ENCODE data around the gene PPP2R2B.
A peak's percentile ranks its signal among the peaks of the same experiment; 100 is the strongest.

PPP2R2B gene

DNA sequence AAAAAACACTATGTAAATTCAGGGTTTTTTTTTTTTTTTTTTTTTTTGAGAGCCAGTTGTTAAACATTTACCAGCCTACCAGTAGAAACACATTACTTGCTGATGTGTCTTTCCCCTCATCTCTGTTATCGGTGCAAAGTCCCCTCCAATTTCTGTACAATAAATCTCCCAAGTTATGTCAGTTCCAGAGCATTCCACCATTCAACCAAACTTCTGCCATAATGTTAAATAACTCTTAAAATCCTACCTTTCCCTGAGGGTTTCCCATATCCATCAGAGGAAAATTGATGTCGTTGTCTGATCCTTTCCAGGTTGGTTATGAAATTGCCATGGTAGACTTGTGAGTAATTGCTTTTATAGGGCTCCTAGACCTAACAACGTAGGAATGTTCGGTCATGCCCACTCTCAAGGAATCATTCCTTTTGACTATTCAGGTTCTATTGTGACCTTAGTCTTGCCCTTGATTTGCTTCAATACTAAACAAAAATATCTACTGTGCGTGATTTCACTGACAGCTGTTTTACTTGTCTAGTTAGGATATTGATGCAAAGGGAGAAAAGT lies 5.6 kb upstream of the PPP2R2B start:
- no peak for DNase-seq

DNA sequence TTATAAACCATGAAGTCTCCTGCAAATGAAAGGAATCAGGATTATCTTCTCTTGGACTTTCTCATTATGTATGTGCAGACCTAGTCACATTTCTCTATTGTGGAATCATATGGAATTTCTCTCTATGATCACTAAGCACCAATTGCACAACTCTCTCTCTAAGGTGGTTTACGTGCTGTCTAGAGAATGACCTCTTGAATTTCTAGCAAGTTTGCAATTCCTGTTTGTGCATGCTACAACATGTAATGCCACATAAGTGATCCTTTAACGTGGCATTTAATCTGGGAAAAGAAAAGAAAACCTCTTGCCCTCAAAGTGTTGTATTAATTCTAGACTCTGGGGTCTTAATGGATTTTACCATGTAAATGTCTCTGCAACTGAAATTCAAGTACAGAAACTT lies 5.0 kb upstream of the PPP2R2B start:
- DNase-seq: no peak

DNA sequence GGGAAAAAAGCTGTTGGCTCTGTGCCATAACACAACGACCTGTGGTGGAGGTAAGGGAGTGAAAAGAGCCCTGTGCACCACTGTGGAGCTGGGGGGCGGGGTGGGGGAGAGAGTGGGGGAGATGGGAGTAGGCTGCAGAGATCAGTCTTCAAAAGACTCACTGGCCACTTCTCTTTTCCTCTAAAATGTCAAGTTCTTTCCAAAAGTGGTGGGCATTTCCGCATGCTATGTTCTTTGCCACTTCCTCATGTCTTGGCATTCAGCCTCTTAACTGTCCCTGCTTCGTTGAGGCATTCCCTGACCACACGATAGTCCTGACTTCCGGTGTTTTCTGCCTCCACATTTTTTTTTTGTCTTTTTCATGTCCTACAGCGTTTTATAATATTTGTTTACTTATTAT lies 2.4 kb upstream of the PPP2R2B start:
- peak; percentile 5 for DNase-seq

DNA sequence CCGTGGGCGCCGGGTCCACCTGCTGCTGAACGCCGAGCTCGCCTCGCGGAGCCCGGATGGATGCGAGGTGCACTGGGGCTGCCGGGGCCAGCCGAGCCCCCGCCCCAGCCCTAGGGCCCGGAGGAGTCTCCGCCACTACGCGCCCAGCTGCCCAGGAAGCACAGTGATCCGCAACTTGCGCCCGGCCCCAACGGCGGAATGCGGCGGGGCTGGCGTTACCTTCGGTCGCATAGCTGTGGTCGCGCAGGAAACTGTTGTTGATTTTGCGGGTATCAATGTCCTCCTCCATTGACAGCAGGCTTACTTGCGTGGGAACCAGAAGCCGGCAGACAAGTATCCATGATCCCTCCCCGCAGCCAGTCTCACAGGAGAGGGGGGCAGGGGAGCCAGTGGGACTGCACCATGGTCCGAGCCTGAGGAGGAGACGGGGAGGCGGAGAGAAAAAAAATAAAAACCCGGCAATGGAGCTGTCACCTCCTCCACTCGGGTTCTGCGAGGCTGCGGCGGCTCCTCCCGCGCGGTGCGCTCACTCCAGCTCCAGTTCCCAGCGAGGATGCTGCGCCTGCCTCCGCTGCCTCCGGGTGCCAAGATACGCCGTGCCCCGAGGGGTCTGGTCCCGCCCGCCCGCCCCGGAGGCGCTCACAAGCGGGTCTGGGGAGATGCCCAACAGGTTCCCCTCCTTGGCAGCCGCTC lies 628 bp downstream of the PPP2R2B start:
- no peak for DNase-seq

DNA sequence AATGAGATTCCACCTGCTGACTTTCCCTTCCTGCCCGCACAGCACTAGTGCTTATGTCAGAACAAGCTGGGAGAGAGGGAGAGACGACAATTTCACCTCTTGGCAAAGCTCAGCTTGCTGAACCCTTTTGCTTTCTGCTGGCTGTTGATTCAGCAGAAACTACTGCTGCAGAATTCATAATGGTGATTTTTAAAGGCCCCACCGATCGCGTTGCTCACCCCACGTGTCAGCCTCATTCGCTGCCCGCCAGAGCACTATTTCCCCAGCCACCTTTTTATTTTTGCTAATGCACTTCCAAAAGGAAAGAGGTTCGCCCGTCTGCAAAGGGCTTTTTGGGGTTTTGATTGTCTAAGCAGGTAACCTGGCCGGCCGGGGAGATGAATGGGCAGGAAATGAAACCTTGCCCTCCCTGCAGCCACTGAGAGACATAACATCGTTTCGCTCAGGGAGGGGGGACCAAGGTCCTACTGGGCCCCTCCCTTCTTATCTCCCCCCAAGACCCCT lies 1.3 kb downstream of the PPP2R2B start:
- DNase-seq: no peak

DNA sequence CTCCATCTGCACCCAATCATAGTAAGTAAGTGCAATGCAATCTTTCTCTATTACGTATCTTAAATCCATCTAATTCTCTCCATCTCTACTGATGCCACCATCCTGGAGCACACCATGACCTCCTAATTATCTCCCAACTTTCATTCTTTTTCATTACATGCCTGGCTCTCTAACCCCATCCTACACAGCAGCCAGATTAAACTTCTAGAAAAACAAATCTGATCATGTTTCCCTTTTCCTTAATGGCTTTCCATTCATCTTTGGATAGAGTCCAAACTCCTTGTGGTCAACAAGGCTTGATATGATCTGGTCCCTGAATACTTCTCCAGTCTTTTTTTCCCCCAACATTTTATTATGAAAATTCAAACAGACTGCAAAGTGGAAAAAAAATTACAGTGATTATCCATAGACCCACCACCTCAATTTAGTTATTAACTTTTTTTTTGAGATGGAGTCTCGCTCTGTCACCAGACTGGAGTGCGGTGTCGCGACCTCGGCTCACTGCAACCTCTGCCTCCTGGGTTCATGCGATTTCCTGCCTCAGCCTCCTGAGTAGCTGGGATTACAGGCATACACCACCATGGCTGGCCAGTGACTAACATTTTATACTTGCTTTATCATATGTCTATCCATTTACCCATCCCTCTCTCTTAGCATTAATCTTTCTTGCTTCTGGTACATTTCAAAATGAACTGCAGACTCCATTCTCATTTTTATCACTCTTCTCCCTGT lies 5.2 kb downstream of the PPP2R2B start:
- DNase-seq: no peak

DNA sequence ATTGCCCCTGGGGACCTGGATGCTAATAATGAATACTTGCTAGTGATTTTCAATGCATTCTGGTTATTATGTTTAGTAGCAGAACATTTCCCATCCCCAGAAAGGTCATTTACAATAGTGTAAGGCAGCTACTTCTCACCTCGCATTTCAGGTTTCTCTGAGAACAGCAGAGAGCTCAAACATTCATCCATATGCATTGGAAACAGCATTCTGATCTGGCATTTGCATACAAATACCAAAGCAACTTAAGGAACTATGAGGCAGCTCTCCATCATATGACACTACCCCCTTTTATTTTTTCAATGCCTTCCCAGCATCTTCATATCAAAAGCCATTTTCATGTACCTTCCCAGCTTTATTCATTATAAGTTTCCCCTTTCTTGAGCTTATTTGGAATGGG lies 6.4 kb downstream of the PPP2R2B start:
- no peak for DNase-seq

DNA sequence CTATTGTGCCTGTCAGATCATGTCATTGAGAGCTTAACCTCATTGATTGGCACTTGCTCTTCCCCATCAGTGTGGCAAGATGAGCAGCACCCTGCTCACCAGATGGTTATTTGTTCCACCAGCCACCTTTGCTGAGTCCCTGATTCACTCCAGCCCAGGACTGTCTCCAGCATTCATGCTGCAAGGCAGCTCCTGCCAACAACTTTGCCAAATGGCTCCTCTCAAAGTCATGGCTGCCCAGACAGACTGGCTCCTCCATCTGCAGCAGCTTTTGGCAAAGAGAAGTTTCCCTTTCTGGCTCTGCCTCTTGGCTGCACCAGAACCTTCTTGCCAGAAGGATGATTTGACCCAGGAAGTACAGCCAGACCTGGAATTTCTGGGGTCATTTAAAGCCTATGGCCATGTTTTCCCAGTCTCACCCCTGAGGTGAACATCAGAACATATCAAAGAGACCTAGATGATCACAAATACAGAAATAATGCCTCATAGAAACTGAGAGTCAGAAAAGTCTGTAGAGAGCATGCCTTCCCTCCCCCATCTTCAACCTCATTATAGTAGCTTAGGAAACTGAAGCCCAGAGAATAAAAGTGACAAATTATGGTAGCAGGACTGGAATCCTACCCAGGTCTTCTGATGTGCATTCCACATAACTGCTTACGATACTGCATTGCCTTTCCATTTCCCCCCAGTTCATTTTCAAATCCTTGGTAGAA lies 10.4 kb downstream of the PPP2R2B start:
- no peak for DNase-seq

DNA sequence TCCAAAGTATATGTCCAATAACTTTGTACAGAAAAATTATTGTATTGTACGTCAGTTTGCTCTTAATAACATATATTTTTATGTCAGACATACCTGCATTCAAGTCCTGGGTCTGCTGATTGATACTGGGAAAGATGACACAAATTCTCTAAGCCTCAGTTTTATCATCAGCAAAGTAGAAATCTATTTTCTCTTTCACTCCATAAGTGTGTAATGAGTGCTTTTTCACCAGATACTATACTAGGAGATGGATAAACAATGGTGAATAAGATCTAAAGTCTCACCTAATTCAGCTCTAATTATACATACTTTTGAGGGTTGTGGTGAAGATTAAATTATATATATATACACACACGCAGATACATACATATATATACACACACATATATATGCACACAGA lies 12.3 kb downstream of the PPP2R2B start:
- DNase-seq: no peak

DNA sequence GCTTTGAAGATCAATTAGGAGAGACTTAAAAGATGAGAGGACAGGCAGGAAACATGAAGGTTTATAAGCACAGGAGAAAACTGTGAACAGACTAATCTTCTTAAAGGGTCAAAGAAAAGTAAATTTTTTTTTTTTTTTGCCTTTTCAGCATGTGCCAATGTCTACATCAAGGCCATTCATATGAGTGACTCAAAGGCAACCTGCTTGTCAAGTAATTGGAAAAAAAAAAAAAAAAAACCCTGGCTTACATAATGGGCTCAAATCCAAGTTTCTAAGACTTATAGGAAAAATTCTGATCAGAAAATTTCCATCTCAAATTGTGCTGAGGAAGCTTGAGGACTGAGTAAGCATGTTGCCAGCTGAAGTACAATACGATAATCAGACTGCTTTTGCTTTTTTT lies 15.9 kb downstream of the PPP2R2B start:
- no peak for DNase-seq

DNA sequence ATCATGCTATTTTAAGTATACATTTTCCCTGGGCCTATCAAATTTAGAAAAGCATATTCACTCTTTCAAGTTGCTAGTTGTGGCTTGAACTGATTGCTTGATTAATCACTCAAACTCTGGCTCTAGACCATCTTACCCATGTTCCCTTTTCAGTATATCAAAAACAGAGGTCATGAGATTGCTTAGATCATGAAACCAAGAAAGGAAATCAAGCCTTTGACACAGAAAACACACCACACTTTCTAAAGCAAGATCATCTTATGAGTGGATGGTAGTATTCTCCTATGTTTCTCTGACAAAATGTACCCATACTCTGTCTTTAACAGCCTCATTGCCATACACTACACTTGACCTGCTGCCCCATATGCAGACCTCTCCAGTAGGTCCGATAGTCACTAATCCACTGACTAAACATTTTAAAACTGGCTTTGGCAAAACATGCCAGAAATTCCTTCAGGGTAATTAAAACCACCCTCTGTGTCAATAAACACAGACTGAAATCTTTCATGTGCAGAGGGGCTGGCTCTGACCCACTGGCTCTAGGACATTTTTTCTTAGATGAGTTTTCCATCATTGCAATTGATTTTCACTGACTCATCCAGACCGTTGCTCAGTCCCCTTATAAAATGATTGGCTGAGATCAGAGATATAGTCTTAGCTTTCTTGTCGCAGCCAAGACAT lies 18.2 kb downstream of the PPP2R2B start:
- no peak for DNase-seq

DNA sequence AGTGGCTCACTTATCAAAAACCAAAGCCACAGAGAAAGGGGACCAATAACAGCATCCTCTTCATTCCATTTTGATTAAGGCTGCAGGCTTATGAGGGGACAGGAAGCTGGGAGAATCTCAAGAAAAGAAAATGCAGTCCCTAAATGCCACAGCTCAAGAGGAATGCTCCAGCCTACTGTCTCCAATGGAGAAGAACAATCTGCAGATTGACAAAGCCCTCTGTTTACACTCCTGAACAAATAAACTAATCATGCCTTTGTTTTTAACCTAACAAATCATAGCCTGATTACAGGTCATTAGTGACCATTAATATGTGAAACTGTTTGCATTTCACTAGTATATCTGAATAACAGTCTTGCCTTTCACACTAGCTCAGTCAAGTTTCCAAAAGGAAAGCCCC lies 26.5 kb downstream of the PPP2R2B start:
- DNase-seq: no peak

DNA sequence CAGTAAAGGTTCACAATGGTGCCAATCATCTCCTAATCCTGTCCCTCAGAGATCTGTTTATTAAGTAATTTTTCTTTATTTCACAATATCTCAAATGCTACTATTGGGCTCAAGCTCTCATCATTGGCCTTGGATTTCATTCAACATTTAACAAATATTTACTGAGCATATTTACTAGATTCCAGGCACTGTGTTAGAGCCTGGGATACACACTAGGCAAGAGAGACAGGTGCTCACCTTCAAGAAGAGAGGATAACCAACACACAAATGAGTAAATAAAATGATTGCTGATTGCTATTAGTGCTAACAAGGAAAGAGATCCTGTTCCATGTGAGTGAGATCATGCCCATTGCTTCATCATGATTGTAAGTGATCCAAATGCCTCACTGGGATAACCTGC lies 27.4 kb downstream of the PPP2R2B start:
- no peak for DNase-seq

DNA sequence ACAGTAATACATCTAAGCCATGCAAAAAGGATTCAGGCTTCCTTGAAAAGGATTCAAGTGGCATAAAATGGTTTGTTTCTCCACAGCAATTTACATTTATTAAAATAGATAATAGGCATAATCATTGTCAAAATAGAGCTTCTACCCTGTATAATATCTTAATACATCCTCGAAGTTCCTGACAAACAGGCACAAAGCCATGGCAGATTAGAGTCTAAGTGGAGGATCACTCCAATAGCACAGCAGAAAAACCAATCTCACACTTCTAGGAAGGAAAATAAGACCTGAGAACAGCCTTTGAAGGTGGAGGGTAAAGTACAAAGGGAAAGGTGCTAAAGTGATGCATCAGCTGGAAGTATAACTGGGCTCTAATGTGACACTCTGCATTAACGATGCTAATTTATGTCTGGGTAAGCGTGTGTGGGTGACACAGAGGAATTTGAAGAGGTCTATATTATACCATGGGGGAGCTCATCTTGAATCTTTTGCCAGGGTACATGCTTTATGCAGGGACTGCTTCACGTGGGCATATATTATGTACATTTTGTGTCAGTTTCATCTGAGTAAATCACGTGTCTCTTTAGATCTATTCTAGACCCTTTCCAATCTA lies 28.8 kb downstream of the PPP2R2B start:
- no peak for DNase-seq

DNA sequence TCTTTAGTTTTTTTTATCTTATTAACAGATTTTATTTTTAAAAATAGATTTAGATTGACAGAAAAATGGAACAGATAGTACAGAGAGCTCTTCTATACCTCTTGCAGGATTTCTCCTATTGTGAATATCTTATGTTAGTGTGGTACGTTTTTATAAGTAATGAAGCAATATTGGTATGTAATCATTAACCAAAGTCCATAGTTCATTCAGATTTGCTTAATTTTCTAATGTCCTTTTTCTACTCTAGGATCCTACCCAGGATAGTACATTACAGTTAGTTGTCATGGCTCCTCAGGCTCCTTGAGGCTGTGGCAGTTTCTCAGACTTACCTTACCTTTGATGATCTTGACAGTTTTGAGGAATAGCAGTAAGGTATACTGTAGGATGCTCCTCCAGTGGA lies 30.4 kb downstream of the PPP2R2B start:
- no peak for DNase-seq

DNA sequence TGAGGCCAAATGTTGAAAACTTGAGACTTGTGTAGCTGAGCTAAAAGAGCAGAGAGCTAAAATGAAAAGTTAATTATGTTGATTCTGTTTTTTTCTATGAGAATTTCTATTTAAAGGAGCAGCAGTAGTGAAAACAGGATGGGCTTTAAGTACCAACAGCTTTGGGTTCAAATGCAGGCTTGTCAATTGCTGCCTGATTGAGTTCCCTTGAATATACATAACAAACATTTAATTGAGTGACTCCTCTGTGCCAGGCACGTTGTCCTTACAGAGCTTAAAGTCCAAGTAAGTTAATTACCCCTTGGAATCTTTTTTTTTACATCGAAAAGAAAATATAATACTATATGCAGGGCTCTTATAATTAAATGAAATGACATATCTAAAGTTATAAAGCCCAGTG lies 38.5 kb downstream of the PPP2R2B start:
- DNase-seq: no peak

DNA sequence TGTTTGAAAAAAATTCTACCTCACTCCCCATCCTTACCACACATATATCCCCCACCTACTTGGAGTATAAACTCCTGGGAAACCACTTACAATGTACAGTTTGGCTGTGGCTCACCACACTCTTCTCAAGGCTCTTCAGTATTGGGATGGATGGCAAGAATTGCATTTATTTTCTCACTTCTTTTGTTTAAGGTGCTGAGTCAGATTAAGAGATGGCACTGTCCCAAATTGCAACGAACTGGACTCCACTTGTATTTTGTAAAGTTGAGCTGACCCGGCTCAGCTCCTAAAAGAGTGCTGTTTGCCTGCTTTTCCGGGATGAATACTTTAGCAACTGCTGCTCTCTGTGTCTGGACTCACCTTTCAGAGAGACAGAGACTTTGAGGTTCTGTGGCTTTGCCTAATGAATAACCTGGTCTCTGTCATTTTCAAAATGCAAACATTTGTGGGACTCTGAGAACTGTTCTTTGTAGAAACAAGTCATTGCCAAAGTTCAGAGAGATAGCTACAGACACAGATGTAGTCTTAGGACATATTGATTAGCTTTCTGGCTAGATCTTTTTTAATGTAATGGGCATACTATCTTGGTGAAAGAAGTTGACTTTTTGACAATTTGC lies 42.2 kb downstream of the PPP2R2B start:
- no peak for DNase-seq

DNA sequence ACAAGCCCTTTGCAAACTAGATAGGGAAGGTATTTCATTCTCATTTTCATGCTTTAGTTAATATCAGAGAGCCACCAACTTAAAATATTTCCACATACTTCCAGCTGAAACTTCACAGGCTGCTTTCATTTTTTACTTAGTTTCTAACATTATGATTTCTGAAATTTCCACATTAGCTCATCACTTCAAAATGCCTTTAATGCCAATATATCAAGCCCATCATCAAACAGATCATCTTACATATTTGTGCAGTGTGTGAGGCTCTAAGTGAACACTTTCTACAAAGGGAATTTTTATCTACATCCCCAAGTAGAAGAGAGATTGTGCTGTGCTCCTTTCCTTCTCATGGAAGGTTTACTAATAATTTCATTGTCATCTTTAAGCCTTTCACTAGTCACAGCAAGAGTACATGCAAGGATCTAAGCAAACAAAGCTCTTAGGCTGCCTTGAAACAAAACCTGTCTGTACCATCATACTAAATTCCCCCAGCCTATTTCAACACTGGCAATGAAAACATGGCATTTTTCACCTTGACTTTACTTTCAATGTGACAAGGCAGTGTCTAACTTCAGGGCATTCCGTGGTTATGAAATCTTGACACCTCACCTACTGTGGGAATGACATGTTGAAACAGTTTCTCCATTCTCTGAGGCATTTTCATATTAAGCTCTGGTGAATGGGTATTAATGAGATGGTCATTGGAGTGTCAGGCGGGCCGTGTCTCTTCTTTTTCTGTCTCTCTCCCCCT lies 45.4 kb downstream of the PPP2R2B start:
- no peak for DNase-seq

DNA sequence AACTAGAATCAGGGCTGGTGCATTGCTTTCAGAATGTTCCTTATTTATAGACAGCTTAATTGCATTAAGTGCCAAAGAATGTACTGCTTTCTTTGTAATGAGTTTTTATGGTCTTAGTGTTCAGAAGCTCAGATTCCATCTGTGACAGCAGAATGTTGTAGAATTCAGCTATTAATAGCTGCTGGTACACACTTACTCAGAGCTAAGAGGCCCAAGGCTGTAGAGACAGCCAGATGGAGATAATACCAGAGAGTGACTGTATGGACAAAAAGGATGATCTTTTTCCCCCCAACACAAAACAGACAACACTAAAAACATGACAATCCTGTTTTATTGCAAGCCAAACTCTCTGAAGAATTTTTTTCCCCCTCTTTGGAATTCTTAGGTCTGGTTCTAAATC lies 50.2 kb downstream of the PPP2R2B start:
- DNase-seq: no peak

DNA sequence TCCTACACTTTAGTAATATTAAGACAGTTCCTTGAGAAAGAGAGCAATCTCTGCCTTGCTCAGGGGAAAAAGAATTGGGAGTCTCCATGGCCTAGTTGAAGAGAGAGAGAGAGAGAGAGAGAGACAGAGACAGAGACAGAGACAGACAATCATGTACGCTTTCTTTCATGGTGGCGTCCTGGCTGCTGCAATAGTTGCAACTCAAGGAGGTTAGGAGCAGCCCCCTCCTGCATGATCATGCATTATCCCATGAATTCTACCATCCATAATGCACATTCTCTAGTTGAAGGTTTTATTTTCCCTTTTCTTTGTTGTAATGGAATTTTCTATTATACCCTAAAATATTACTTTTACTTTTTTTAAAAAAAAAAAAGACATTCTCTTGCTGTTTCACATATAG lies 50.7 kb downstream of the PPP2R2B start:
- DNase-seq: no peak

DNA sequence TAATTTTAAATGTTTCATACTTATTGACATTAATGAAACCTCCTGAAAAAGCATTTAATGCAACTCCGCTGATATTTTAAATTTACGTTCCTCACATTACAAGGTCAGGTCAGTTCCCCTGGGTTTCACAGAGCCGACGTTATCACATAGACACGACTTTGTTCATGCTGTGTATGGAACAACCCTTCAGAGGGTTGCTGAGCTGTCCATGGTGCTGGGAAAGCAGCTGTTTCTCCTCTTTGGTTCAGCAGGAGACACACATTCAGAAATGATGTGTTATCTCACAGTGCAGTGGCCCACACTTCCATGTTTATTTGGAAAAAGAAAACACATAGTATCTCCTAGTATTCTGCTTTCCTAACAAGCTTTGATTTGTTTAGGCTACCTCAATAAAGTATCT lies 53.5 kb downstream of the PPP2R2B start:
- peak; percentile 36 for DNase-seq

Measured in OCI-M1 (cell line).